Lower leg skin (tissue), 4 donors: ENCODE results near the gene CMTM2. TPM values are rescaled to one million over a fixed set of nuclear protein-coding genes. Genes with fewer than 3 reads are reported as not detected.
A peak's percentile ranks its signal among the peaks of the same experiment; 100 is the strongest.
"Not testable (repeated sequence)": the region's sequence is repeated elsewhere in the genome, so short reads cannot be mapped to it uniquely, and the experiment has no call there.

Source experiments
- DNase-seq, 2 donors: peaks; one replicate each; pipeline ENCODE4 v3.0.0-alpha.2; 2019; ENCODE audit warnings: low spot score in 2 of 2
- H3K4me3 ChIP-seq: fragments of 200-600 bp; sonication (generic); 2 replicates; pipeline ENCODE4 v1.5.1; 2017; ENCODE audit warnings: mild to moderate bottlenecking, low read depth; ENCODE audit not compliant: poor library complexity, severe bottlenecking
- CTCF ChIP-seq, 3 donors: fragments of 450-650 bp; IDR thresholded peaks; one replicate each; pipeline ENCODE4 v1.5.1; 2016; ENCODE audit warnings: antibody characterized with exemption in 3 of 3, mild to moderate bottlenecking in 3 of 3, moderate library complexity in 2 of 3
- POLR2A ChIP-seq, 2 donors: fragments of 450-650 bp; IDR thresholded peaks; one replicate each; pipeline ENCODE4 v1.6.1; 2016 to 2017; ENCODE audit warnings: antibody characterized with exemption in 2 of 2, mild to moderate bottlenecking in 1 of 2, moderate library complexity in 1 of 2
- WGBS, 2 donors: methylation state at CpG; one replicate each; pipeline ENCODE4 v1.1.5; 2018; 5-methylcytosine and 5-hydroxymethylcytosine counted together
- intact Hi-C: fragments of 100-400 bp; cut with DNase I; formaldehyde crosslinking; loops from one replicate; pipeline ENCODE4 v1.15.0; 2023; ENCODE audit warnings: low total_unique reads
- total RNA-seq, 4 donors: library from RNA; depleted of rRNA; stranded (reverse); fragments of >200 nt; gene quantifications; one replicate each; pipeline ENCODE4 v1.1.0, GENCODE V29; 2016

Gene CMTM2
- total RNA-seq, 4 donors from 2014 or later = 0.26 TPM; not detected in 3

- TF ChIP-seq CTCF (IDR thresholded peaks at IDR 0.05) (no peak), POLR2A (IDR thresholded peaks at IDR 0.05) (no peak)
- DNase-seq = peak in 1 of 2 donors; percentile 59
- intact Hi-C loops = no loop called here
- H3K4me3 ChIP-seq = no peak overlapping the region
- WGBS, 2 donors = 78% methylated on average over 3 of the region's 3 CpGs
Observed at GRCh38 chr16:66622863-66623262, 43.6 kb downstream of the CMTM2 start.

- no peak for TF ChIP-seq CTCF (IDR thresholded peaks at IDR 0.05)
- no peak for TF ChIP-seq POLR2A (IDR thresholded peaks at IDR 0.05)
- no peak for DNase-seq
- no peak overlapping the region for H3K4me3 ChIP-seq
- WGBS, 2 donors = 87 to 89% methylated on average over 3 of the region's 3 CpGs
- intact Hi-C loops = no loop called here
Observed at GRCh38 chr16:66623755-66624154, 44.5 kb downstream of the CMTM2 start.

- WGBS, 2 donors = 87 to 91% methylated on average over 17 of the region's 17 CpGs
- intact Hi-C loops, H3K4me3 ChIP-seq: not testable (repeated sequence)
- peak in 1 of 2 donors; percentile 67 for DNase-seq
Observed at GRCh38 chr16:66627611-66628378, 48.5 kb downstream of the CMTM2 start.

- no peak for TF ChIP-seq CTCF (IDR thresholded peaks at IDR 0.05)
- no peak for TF ChIP-seq POLR2A (IDR thresholded peaks at IDR 0.05)
- intact Hi-C loops = no loop called here
- 94 to 95% methylated on average over 5 of the region's 5 CpGs for WGBS, 2 donors
- no peak overlapping the region for H3K4me3 ChIP-seq
- peak in 1 of 2 donors; percentile 49 for DNase-seq
Observed at GRCh38 chr16:66629856-66630255, 50.6 kb downstream of the CMTM2 start.

GRCh38 chr16:66630561-66631260 lies 51.4 kb downstream of the CMTM2 start:
- H3K4me3 ChIP-seq, intact Hi-C loops: not testable (repeated sequence)
- WGBS, 2 donors = 94 to 99% methylated on average over 17 to 26 of the region's 49 CpGs
- DNase-seq = peak in 1 of 2 donors; percentile 82

- H3K4me3 ChIP-seq, intact Hi-C loops, DNase-seq: not testable (repeated sequence)
- WGBS, 2 donors = 84 to 87% methylated on average over 4 of the region's 4 CpGs
Observed at GRCh38 chr16:66631558-66631957, 52.3 kb downstream of the CMTM2 start.

- H3K4me3 ChIP-seq = no peak overlapping the region
- TF ChIP-seq CTCF (IDR thresholded peaks at IDR 0.05) (no peak), POLR2A (IDR thresholded peaks at IDR 0.05) (no peak)
- intact Hi-C loops = no loop called here
- DNase-seq = peak in 1 of 2 donors; percentile 63
- 90 to 92% methylated on average over 4 of the region's 4 CpGs for WGBS, 2 donors
Observed at GRCh38 chr16:66634527-66635196, 55.4 kb downstream of the CMTM2 start.
